Measurements from ENCODE around the gene PCTP.

The PCTP gene

DNA sequence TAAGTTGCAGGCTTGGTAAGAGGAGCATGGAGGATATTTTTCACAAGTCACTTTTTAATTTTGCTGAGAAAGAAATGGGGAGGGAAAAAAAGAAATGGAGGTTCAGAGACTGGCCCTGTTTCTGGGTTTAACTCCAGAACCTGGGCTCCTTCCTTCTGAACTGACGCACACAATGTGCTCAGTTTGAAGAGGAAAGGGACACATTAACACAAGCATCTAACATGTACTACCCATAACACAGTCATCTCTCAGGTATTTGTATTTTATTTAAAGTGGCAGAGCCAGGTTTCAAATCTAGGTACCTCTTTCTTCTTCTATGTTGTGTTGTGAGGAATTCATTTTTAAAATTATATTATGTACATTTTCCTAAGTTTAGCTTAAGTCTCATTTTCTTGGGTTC lies 22.9 kb upstream of the PCTP start:
- DNase-seq = no peak

DNA sequence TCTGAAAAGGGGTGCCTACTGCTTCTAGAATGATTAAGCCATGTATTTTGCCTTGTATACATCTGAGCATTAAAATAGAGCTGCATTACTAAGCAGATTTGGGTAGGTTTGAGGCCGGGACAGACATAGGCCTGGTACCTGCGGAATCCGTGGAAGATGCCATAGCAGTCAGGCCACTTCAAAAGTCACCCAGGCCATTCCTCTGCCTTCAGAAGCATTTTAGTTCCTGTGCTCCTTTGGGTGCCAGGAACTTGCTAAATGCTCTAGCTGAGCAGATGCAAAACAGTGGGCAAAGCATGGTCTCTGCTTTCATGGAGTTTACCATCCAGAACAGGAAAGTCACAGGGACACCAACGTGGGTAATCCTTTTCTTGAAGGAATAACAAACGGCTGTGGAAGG lies 22.5 kb upstream of the PCTP start:
- DNase-seq = no peak

DNA sequence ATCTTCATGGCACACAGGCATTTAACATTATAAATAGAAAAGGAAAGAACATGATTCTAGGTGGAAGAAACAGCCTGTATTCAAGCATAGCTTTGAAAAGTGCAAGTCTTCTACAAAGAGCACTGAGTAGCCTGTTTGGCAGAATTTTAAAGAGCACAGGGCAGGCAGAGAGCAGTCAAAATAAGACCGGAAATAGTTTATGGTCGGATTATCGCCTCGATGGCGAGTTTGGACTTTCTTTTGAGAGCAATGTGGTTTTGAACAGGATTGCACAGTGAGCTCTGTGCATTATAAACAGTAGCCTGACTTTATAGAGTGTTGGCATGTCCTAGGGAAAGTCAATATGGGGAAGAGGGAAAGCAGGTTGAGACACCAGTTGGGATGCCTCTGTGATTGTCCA lies 22.0 kb upstream of the PCTP start:
- no peak for DNase-seq

DNA sequence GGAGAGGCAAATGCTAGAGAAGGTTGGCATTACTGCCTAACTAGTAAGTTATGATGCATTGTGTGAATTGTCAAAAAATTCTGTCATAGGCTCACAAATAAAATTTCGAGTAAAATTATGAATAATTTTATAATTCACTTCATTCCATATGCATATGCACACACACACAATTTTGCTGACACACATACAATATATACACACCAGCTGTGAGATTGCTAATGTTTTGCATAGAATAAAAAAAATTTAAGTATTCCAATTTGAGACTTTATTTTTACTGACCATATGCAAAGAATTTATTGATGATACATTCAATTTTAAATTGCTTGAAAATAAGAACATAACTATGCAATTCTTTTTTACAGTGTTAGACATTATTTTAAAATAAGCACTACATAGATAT lies 21.4 kb upstream of the PCTP start:
- DNase-seq = no peak

DNA sequence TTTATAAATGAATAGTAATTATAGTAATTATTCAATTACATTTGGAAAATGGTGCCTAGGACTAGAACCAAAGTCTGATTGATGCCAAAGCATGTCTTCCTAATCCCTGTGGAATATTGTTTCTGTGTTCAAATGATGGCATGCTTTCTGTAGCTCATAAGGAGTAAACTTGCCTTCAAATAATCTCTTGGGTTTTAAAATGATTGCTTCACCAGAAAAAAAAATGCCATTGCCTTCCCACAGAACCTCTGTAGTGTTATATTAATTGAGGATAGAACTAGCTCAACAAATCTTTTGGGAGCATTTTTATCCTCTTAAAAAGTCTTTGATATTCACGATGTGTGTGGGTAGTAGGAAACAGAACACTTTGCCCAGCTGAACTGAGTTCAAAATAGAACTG lies 20.5 kb upstream of the PCTP start:
- DNase-seq = no peak

DNA sequence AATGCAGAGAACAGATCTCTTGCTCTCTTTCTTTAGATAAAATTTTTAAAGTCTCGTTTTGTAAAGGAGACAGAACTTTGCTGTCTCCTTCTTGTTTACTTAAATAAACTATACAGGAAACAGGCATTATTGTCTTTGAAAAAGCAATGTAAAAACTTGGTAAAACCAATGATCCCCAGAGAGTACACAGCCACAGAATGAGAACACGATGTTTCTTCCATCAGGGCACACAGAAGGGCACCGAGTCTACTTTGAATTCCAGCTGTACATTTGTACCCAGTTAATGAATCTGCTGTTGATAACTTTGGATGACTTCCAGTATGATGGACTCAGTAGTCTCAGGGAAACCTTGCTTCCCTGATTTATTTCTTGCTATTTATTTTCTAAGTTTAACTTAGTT lies 20.0 kb upstream of the PCTP start:
- DNase-seq = no peak

DNA sequence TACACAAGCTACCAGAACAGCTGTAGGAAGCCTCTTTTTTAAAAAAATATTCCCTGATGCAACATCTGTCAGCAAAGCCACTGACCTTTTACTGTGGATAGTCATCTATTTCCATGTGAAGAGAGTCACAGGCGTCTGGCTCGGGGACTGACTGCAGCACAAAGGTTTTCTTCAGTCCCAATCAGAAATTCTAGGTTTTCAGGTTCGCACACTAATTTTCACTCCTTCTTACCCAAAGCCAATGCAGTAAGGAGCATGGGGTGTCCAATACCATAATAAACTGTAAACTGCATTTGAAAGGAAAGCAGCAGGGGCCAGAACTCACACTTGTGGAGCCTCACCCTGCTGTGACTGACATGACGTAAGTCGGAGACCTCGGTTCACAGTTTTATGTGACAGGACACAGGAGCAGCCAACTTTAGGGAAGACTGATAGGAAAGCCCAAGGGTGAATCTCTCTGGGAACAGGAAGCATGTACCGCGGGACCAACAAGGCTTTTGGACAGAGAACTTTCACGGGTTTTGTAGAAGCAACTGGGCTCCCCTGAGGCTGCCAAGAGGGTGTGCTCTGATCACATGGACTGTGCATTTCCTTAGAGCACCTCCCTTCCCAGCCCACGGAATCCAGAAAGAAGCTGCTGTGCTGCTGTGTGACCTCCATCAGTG lies 19.1 kb upstream of the PCTP start:
- DNase-seq = no peak

DNA sequence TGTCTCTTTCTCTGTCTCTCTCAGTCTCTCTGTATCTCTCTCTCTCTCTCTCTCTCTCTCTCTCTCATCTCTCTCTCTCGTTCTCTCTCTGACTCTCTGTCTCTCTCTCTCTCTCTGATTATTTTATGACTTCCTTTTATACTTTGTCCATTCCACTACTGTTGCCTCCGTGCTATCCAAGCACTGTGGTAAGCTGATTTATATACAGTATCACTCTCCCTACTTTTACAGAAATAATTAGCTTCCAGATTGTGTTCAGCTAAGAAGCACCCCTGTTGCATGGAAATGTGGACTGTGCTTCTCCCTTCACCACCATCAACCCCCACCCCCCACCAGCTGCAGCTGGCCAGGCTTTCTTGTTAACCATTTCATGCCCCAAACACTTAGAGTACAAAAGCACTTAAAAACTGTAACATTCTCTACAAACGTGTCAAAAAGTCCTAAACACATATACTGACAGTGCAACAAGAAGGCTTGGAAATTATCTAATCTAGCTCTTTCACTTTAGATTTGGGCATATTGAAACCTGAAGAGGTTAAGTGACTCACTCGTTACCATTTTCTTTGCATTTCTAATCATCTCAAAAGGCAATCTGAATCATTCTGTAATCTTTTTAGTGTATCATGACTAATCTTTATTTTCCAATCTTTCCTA lies 16.6 kb upstream of the PCTP start:
- DNase-seq = no peak

DNA sequence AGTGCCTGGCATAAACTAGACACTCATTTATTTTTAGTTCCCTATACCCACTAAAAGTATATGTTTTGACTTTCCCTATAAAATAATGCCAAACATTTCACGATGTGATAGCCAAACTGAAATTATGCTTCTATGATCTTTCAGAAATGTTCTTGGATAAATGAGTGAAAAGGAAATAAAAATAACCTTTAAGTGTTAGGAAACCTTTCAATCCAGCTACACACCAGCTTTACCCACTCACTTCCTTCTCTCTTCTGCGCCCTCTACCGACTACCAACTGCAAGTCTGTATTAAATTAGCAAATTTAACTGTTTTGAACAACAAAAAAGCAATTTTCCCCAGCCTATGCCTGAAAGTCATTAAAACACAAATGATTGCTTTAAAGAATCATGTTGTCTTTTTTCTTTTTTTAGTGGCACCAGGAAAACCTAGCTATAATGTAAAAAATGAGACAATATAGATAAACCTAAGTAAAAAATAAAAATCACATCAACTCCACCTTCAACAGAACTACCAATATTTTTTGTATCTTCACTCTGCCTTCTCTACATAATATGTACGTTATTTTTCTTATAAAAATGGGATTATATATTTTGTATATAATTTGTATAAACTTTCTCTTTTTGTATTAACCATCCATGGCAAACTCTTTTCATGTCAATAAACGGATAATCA lies 15.0 kb upstream of the PCTP start:
- DNase-seq = peak; percentile 44

DNA sequence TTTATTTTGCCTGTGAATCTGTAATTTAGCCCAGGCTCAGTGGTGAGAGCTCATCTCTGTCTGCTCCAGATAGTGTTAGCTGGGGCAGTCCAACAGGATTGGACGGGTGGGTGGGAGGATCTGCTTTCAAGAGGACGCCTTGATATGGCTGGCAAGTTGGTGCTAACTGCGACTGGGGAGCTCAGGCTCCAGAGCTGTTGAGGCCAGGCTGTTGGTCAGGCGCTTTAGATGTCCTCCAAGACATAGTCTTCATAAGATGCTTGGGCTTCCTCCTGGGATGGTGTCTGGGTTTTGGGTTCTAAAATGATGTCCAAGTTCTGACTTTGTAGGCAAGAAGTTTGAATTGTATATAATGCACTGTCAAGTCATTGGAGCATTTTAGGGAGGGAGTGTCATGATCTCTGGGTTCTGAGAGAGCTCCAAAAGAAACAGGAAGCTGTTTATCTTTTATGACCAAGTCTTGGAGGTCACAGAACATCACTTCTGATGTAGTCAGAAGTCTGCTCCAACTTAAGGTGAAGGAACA lies 12.8 kb upstream of the PCTP start:
- DNase-seq = no peak

DNA sequence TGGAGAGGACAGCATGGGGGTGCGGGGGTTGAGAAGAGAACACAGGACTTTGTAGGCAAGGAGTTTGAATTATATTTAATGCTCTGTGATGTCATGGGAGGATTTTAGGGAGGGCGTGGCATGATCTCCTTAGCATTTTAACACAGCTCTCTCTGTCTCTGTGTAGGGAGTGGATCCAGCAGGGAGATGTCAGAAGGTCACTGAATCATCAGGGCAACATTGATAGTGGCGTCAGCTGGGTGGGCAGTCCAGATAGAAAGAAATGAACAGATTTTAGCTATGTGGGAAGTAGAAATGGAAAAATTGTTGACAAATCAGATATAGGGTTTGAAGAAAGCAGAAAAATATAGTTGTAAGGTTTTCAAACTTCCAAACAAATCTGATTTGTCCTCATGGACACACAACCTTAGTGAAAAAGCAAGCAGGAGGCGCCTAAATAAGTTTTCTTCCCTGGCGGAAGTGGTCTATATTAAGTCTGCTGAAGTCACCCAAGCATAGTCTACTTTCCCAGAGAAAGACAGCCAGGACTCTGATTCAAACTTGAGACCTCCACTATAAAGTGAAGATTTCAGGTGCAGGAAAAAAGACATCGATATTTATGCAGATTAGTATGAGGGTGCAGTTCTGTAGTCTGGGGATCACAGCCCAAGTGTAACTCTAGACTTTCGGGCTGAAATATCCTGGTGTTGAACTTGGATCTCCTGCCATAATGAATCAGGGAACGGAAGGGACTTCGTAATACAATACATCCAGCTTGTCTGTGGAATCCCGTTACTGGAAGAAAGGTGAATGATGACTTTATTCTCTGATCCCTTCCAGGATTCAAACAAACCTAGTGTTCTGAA lies 10.1 kb upstream of the PCTP start:
- no peak for DNase-seq

DNA sequence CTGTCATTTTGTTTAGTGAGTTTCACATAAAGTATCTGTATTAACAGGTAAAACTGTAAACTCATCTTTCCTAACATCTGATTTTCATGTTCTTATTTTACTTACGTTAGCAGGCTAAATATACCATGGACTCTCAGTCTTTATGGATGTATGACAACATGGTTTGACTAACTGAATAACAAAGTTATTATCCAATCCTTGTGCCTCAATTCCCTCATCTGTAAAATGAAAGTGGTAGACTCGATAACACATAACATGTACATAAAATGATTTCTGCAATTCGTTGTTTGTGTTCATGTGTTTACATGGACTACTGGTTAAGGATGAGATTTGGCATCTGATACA lies 9.5 kb upstream of the PCTP start:
- no peak for DNase-seq

DNA sequence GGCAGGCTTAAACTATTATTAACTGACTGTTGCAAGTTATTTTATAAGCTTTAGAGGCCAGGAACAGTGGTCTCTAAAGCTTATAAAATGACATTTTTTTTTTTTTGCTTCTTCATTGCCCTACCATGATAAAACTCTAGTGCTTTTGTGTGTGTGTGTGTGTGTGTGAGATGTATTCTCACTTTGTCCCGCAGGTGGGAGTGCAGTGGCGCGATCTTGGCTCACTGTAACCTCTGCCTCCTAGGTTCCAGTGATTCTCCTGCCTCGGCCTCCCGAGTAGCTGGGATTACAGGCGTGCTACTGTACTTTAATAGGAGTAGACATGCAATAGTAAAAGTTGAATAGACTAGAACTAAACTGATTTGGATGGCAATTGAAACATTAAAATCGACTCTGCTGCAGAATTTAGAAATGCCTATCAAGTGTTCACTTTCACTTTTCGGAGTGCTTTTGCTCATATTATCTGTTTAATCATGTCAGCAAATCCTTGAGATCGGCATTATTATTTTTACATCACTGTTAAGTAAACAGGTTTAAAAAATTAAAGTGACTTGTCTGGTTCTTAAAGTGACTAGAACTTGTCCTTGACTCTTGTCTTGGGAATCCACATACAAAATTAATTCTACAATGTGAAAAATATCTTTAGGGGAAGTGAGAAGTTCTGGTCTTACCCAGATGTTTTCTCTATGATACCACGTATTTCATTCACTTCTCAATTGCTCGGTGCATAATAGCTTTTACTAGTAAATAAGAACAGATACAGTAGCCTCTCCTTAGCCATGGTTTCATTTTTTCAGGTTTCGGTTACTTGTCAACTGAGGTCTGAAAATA lies 8.4 kb upstream of the PCTP start:
- DNase-seq = no peak

DNA sequence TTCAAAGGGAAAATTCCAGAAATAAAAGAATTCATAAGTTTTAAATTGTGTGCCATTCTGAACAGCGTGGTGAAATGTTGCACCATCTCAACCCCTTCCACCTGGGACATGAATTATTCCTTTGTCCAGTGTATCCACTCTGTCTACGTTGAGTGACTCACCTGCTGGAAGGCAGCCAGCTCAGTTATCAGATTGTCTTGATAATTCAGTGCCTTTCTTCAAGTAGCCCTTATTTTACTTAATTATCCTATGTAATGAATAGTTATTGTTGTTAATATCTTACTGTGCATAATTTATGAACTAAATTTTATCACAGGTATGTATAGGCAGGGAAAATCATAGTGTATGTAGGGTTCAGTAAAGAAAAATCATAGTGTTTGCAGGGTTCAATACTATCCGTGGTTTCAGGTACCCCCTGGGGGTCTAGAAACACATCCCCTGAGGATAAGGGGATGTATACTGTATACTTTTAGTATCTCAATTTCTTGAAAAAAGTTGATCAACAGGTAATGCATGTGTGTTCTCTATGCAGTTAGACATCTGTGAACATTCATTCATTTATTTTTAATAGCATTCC lies 7.7 kb upstream of the PCTP start:
- no peak for DNase-seq

DNA sequence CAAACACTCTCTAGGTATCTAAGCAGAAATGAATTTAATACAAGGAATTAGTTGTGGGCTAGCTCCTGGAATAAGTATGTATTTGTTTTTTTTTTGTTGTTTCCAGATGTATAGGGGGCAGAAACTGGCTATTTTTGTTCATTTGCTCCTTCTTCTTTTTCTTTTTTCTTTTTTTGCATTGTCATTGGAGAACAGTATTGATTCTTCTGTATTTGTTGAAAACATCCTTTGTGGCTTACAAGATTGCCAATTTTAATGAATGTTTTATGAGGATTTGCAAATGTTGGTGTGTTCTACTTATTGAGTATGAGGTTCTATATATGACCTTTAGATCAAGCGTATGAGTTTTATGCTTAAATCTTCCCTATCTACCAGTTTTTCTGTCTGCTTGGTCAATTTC lies 5.6 kb upstream of the PCTP start:
- no peak for DNase-seq

DNA sequence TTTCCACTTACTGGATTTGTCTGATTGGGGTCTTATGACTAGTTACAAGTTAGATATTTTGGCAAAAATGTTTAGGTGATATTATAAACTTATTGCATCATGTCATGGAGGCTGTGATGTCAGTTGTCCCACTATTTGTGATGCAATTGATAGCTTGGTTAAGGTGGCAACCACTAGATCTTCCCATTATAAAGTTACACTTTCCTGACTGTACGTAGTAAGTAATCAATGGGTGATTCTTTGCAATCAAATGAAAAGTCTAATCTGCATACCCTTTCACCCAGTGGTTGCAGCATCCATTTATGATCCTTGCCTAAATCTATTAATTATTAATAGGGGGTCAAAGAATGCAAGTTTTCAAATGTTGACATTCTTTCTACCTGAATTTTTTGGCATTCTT lies 4.4 kb upstream of the PCTP start:
- DNase-seq = no peak

DNA sequence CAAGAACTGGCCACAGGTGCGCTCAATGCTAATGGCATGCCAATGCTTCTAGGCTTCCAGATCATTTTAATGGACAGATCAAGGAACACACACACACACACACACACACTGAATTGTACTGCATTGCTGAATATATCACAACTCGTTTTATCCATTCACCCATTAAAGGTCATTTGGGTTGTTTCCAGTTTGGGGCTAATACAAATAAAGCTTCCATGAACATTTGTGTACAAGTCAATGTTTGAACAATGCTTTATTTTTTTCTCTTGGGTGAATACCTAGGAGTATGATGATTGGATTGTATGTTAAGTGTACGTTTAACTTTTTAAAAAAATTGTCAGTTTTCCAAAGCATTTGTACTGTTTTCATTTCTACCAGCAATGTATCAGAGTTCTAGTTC lies 3.6 kb upstream of the PCTP start:
- no peak for DNase-seq

DNA sequence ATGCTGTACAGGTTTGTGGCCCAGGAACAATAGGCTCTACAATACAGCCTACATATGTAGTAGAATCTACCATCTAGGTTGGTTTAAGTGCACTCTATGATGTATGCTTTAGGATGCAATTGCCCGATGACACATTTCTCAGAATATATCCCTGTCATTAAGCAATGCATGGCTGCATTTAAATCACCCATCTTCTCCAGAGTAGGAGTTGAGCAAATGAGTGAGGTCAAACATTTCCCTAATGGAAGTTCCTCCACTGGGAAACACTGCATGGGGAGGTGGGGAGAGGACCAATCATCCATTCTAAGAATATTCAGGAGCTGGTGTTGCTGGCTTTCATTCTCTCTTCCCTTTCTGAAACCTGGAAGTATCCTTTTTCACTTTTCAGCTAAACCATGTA lies 2.0 kb upstream of the PCTP start:
- DNase-seq = no peak

DNA sequence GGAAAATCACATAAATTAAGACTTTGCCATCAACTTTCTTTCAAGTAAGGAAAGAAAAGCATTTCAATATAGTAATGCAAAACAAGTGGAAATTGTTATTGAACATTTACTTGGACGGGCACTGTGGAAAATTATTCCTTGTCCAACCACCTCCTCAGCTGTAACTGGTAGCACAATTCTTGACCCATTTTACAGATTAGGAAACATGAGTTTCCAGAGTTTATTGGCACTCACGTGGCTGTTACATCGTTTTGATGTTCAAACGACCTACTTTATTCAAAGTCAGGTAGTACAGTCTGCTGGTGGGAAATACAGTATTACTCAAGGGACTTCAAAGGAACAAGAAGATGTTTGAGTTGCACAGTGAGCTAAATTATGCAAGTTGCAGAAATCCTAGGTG lies 866 bp upstream of the PCTP start:
- no peak for DNase-seq

DNA sequence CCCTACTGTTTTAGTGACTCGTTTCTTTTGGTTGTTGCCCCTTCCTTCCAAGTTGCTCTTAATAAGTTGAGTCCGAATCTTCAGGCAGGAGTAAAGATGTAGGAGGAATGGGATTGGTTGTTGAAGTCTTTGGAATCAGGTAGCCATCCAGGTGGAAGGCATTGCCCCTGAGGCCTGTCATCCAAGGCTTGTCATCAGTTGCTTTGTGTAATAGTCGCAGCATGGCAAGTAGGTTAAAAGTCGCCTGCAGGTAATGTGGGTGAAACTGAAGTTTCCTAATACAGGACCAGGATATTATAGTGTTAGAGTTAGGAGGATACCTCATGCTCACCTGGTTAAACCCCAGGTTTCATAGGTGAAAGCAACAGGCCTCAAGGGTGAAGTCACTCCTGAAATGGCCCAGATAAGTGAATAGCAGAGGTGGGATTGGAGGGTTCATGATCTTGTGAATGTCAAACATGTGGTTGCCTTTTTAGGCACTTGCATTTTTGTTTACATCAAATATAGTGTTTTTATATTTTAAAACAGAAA lies 934 bp downstream of the PCTP start:
- DNase-seq = no peak

DNA sequence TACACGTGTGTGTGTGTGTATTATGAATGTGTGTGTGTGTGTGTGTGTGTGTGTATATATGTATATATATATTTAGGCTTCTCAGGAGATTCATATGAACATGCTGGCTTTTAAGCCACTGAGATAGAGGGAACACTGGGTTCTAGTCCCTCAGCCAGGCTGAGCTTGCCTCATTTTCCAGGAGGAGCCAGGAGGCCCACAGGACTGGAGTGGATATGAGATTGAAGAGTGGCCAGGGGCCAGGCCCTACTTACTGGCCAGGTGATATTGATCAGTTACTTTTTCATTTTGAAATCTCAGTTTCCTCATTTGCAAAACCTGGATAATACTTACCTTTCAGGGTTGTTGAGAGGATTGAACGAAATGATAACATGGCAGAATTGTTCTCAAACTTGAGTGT lies 5.8 kb downstream of the PCTP start:
- no peak for DNase-seq

DNA sequence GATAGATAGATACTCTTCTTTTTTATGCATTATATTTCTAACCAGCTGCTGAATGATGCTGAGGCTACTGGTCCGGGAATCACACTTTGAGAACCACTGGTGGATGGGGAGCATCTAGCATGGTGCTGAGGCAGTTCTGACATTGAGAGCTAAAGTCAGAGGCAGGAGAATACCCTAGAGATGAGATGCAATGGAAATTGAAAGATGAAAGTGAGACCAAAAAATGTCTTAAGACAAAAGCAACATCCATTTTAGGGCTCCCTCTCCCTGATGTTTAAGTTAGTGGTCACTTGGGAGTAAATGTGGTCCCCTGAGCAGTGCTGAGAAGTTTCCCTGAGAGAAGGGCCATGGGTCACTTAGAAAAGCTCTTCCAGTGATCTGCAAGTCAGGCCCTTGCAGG lies 6.8 kb downstream of the PCTP start:
- no peak for DNase-seq

Data from NCI-H2171 treated with DMSO at 0.1 percent for 48 hours (cell line).